Measurements from ENCODE around the gene CELF2. TPM values are rescaled to one million over a fixed set of nuclear protein-coding genes. Genes with fewer than 3 reads are reported as not detected.
A peak's percentile ranks its signal among the peaks of the same experiment; 100 is the strongest.

Gene CELF2
- total RNA-seq, 2 experiments from 2014 or later, result 197 to 205 TPM

- H3K9me3 ChIP-seq (ENCODE audit: control insufficient read depth in 1 of 2, insufficient read depth in 1 of 2, low read length in 2 of 2), result no peaks in the 10 kb centered on the region
- no peak overlapping the region for H3K4me3 ChIP-seq (ENCODE audit: low read length)
- H3K27me3 ChIP-seq (ENCODE audit: control insufficient read depth in 1 of 2, insufficient read depth in 2 of 2, low read length in 2 of 2), result no peaks in the 10 kb centered on the region
- H3K36me3 Mint-ChIP-seq (ENCODE audit: low read depth), result peaks cover 97% of the 10 kb centered on the region
- intact Hi-C loops (cut with DNase I, micrococcal nuclease), result no loop called here
- H3K27ac ChIP-seq (ENCODE audit: low read depth in 1 of 2, low read length in 2 of 2), result no peak overlapping the region
- peaks cover 71% of the 10 kb centered on the region for H3K36me3 ChIP-seq (ENCODE audit: insufficient read depth, low read length)
- peak overlapping the region; percentile 89 for H3K27ac Mint-ChIP-seq
- CTCF ChIA-PET, result interaction anchor here (0.6 kb wide), 1 partner anchor 41 kb away, joined by 3 read pairs; no protein-coding TSS in a partner anchor
- TF ChIP-seq CTCF (IDR thresholded peaks at IDR 0.05), result no peak
- ATAC-seq (ENCODE audit: poor library complexity), result no peak
- POLR2A ChIA-PET, result interaction anchor here (0.9 to 1.1 kb wide), 2 partner anchors 10 to 33 kb away, joined by 3 read pairs; no protein-coding TSS in a partner anchor
- DNase-seq, result no peak
- H3K4me1 ChIP-seq (ENCODE audit: insufficient read depth, low read length), result peaks cover 72% of the 10 kb centered on the region
- H3K4me1 Mint-ChIP-seq (ENCODE audit: low read depth), result peaks cover 96% of the 10 kb centered on the region
- H3K9me3 Mint-ChIP-seq, result no peaks in the 10 kb centered on the region
- no peaks in the 10 kb centered on the region for H3K27me3 Mint-ChIP-seq
- peak overlapping the region; percentile 2 for H3K4me3 Mint-ChIP-seq
Observed at GRCh38 chr10:11231285-11231684, 213.6 kb downstream of the CELF2 start.

- no peak for ATAC-seq (ENCODE audit: poor library complexity)
- Histone ChIP-seq H3K27me3 (ENCODE audit: control insufficient read depth in 1 of 2, insufficient read depth in 2 of 2, low read length in 2 of 2) (no peaks in the 10 kb centered on the region), H3K4me3 (ENCODE audit: low read length) (no peak overlapping the region), H3K27ac (ENCODE audit: low read depth in 1 of 2, low read length in 2 of 2) (no peak overlapping the region), H3K4me1 (ENCODE audit: insufficient read depth, low read length) (peaks cover 71% of the 10 kb centered on the region), H3K9me3 (ENCODE audit: control insufficient read depth in 1 of 2, insufficient read depth in 1 of 2, low read length in 2 of 2) (no peaks in the 10 kb centered on the region), H3K36me3 (ENCODE audit: insufficient read depth, low read length) (peaks cover 67% of the 10 kb centered on the region)
- Mint-ChIP-seq H3K36me3 (ENCODE audit: low read depth) (peaks cover 97% of the 10 kb centered on the region), H3K4me3 (peak overlapping the region; percentile 22), H3K27ac (no peak overlapping the region), H3K9me3 (no peaks in the 10 kb centered on the region), H3K4me1 (ENCODE audit: low read depth) (peaks cover 96% of the 10 kb centered on the region), H3K27me3 (no peaks in the 10 kb centered on the region)
- no peak for DNase-seq
- ChIA-PET POLR2A (interaction anchor here (0.5 to 0.9 kb wide), 4 partner anchors 11 to 65 kb away, joined by 3 read pairs; no protein-coding TSS in a partner anchor), CTCF (interaction anchor here (1.0 kb wide), 1 partner anchor 13 kb away, joined by 4 read pairs; no protein-coding TSS in a partner anchor)
- intact Hi-C loops (cut with DNase I, micrococcal nuclease), result no loop called here
- no peak for TF ChIP-seq CTCF (IDR thresholded peaks at IDR 0.05)
Observed at GRCh38 chr10:11232222-11232961, 214.7 kb downstream of the CELF2 start.

GRCh38 chr10:11234857-11235531 lies 217.3 kb downstream of the CELF2 start:
- H3K4me3 Mint-ChIP-seq, result peak overlapping the region; percentile 51

More at GRCh38 chr10:11234857-11235531, 217.3 kb downstream of the CELF2 start:
- ATAC-seq (ENCODE audit: poor library complexity) (no peak), DNase-seq (no peak)
- Histone ChIP-seq H3K27ac (ENCODE audit: low read depth in 1 of 2, low read length in 2 of 2) (peak overlapping the region in 1 of 2 donors; percentile 26), H3K4me3 (ENCODE audit: low read length) (no peak overlapping the region), H3K27me3 (ENCODE audit: control insufficient read depth in 1 of 2, insufficient read depth in 2 of 2, low read length in 2 of 2) (no peaks in the 10 kb centered on the region), H3K4me1 (ENCODE audit: insufficient read depth, low read length) (peaks cover 63% of the 10 kb centered on the region), H3K9me3 (ENCODE audit: control insufficient read depth in 1 of 2, insufficient read depth in 1 of 2, low read length in 2 of 2) (no peaks in the 10 kb centered on the region), H3K36me3 (ENCODE audit: insufficient read depth, low read length) (peaks cover 61% of the 10 kb centered on the region)
- no peaks in the 10 kb centered on the region for H3K27me3 Mint-ChIP-seq
- peaks cover 91% of the 10 kb centered on the region for H3K36me3 Mint-ChIP-seq (ENCODE audit: low read depth)
- H3K27ac Mint-ChIP-seq, result no peak overlapping the region
- ChIA-PET CTCF (interaction anchor here (0.7 to 2.8 kb wide), 4 partner anchors 9 to 122 kb away, joined by 3 to 14 read pairs (median 4); no protein-coding TSS in a partner anchor), POLR2A (interaction anchor here (1.4 to 4.3 kb wide), 8 partner anchors 9 to 85 kb away, joined by 3 to 27 read pairs (median 7); no protein-coding TSS in a partner anchor)
- H3K9me3 Mint-ChIP-seq, result no peaks in the 10 kb centered on the region
- intact Hi-C loops (cut with DNase I, micrococcal nuclease), result no loop called here
- no peak for TF ChIP-seq CTCF (IDR thresholded peaks at IDR 0.05)
- peaks cover 81% of the 10 kb centered on the region for H3K4me1 Mint-ChIP-seq (ENCODE audit: low read depth)
